Stimulated activated CD8-positive, alpha-beta memory T cell treated with anti-CD3 and anti-CD28 coated beads, Interleukin-12 subunit alpha, Interleukin-12 subunit beta, amount 100 ng/mL, for 24 hours (primary cell): Measurements from ENCODE around the gene C2orf80.
"Not testable (repeated sequence)": the region's sequence is repeated elsewhere in the genome, so short reads cannot be mapped to it uniquely, and the experiment has no call there.

Source experiments
- DNase-seq: peaks from one replicate; pipeline ENCODE4 v3.0.0-alpha.2; 2020; ENCODE audit errors: extremely low read depth

Gene C2orf80

GRCh38 chr2:208189810-208190503, at the start of gene C2orf80:
Gene C2orf80 (minus strand): TSS chr2:208190030. CDS start chr2:208186986, 3,044 bp downstream.
- DNase-seq, result no peak

GRCh38 chr2:208235860-208236259, 46.0 kb upstream of the C2orf80 start:
- DNase-seq, result no peak

GRCh38 chr2:208234786-208235185, 45.0 kb upstream of the C2orf80 start:
- DNase-seq, result no peak

- DNase-seq, result no peak
Measured at GRCh38 chr2:208228476-208228875, 38.6 kb upstream of the C2orf80 start.

GRCh38 chr2:208227581-208228232, 37.9 kb upstream of the C2orf80 start:
- DNase-seq, result no peak

- no peak for DNase-seq
Measured at GRCh38 chr2:208224802-208225201, 35.0 kb upstream of the C2orf80 start.

- DNase-seq, result no peak
Measured at GRCh38 chr2:208222351-208222750, 32.5 kb upstream of the C2orf80 start.

GRCh38 chr2:208221873-208222272, 32.0 kb upstream of the C2orf80 start:
- not testable (repeated sequence) for DNase-seq

GRCh38 chr2:208210688-208211451, 21.0 kb upstream of the C2orf80 start:
- no peak for DNase-seq

GRCh38 chr2:208208335-208209085, 18.7 kb upstream of the C2orf80 start:
- no peak for DNase-seq

- no peak for DNase-seq
Measured at GRCh38 chr2:208207769-208208168, 17.9 kb upstream of the C2orf80 start.

- no peak for DNase-seq
Measured at GRCh38 chr2:208204166-208204565, 14.3 kb upstream of the C2orf80 start.

- no peak for DNase-seq
Measured at GRCh38 chr2:208195531-208195930, 5.7 kb upstream of the C2orf80 start.

- no peak for DNase-seq
Measured at GRCh38 chr2:208192611-208193236, 2.9 kb upstream of the C2orf80 start.

GRCh38 chr2:208189069-208189809, 591 bp downstream of the C2orf80 start:
- no peak for DNase-seq

- no peak for DNase-seq
Measured at GRCh38 chr2:208186893-208187292, 2.9 kb downstream of the C2orf80 start.

- DNase-seq, result no peak
Measured at GRCh38 chr2:208186465-208186864, 3.4 kb downstream of the C2orf80 start.

GRCh38 chr2:208183972-208184705, 5.7 kb downstream of the C2orf80 start:
- DNase-seq, result no peak

GRCh38 chr2:208183526-208183925, 6.3 kb downstream of the C2orf80 start:
- no peak for DNase-seq

- DNase-seq, result no peak
Measured at GRCh38 chr2:208182835-208183234, 7.0 kb downstream of the C2orf80 start.
